ENCODE data around the gene B3GALNT2. TPM values are rescaled to one million over a fixed set of nuclear protein-coding genes. Genes with fewer than 3 reads are reported as not detected.

Gene B3GALNT2
- total RNA-seq, 2 experiments from 2014 or later: 10.6 to 10.7 TPM

GRCh38 chr1:235455823-235456222, 48.4 kb downstream of the B3GALNT2 start:
- no peak for DNase-seq
- H3K27ac Mint-ChIP-seq: no peak overlapping the region
- POLR2A ChIA-PET: no interaction called here
- peaks cover 4% of the 10 kb centered on the region for H3K36me3 Mint-ChIP-seq
- no peaks in the 10 kb centered on the region for H3K9me3 Mint-ChIP-seq
- no peaks in the 10 kb centered on the region for H3K27me3 Mint-ChIP-seq
- H3K4me1 Mint-ChIP-seq: no peaks in the 10 kb centered on the region
- no peak for ATAC-seq (ENCODE audit: low read depth)
- H3K4me3 Mint-ChIP-seq: no peak overlapping the region

GRCh38 chr1:235455097-235455496, 49.2 kb downstream of the B3GALNT2 start:
- H3K27ac Mint-ChIP-seq: no peak overlapping the region
- no peaks in the 10 kb centered on the region for H3K9me3 Mint-ChIP-seq
- no peaks in the 10 kb centered on the region for H3K27me3 Mint-ChIP-seq
- H3K36me3 Mint-ChIP-seq: peaks cover 8% of the 10 kb centered on the region
- ATAC-seq (ENCODE audit: low read depth): no peak
- POLR2A ChIA-PET: no interaction called here
- H3K4me1 Mint-ChIP-seq: peaks cover 2% of the 10 kb centered on the region
- no peak for DNase-seq
- no peak overlapping the region for H3K4me3 Mint-ChIP-seq

GRCh38 chr1:235454021-235454420, 50.2 kb downstream of the B3GALNT2 start:
- no peaks in the 10 kb centered on the region for H3K27me3 Mint-ChIP-seq
- DNase-seq (no peak), ATAC-seq (ENCODE audit: low read depth) (no peak)
- no peak overlapping the region for H3K4me3 Mint-ChIP-seq
- peaks cover 9% of the 10 kb centered on the region for H3K36me3 Mint-ChIP-seq
- H3K9me3 Mint-ChIP-seq: no peaks in the 10 kb centered on the region
- POLR2A ChIA-PET: no interaction called here
- no peak overlapping the region for H3K27ac Mint-ChIP-seq
- H3K4me1 Mint-ChIP-seq: peaks cover 2% of the 10 kb centered on the region

- peaks cover 2% of the 10 kb centered on the region for H3K4me1 Mint-ChIP-seq
- H3K9me3 Mint-ChIP-seq: no peaks in the 10 kb centered on the region
- no peaks in the 10 kb centered on the region for H3K27me3 Mint-ChIP-seq
- DNase-seq (no peak), ATAC-seq (ENCODE audit: low read depth) (no peak)
- no peak overlapping the region for H3K27ac Mint-ChIP-seq
- POLR2A ChIA-PET: no interaction called here
- peaks cover 9% of the 10 kb centered on the region for H3K36me3 Mint-ChIP-seq
- no peak overlapping the region for H3K4me3 Mint-ChIP-seq
Measured at GRCh38 chr1:235450886-235451483, 53.3 kb downstream of the B3GALNT2 start.

- Mint-ChIP-seq H3K27ac (peak overlapping the region; percentile 12), H3K36me3 (peaks cover 9% of the 10 kb centered on the region), H3K4me1 (peaks cover 2% of the 10 kb centered on the region), H3K4me3 (no peak overlapping the region), H3K9me3 (no peaks in the 10 kb centered on the region), H3K27me3 (no peaks in the 10 kb centered on the region)
- ATAC-seq (ENCODE audit: low read depth): no peak
- POLR2A ChIA-PET: no interaction called here
- no peak for DNase-seq
Measured at GRCh38 chr1:235450433-235450832, 53.8 kb downstream of the B3GALNT2 start.

- POLR2A ChIA-PET: interaction anchor here (0.6 kb wide), 1 partner anchor 475 kb away, joined by 3 read pairs; no protein-coding TSS in a partner anchor
- ATAC-seq (ENCODE audit: low read depth): no peak
- Mint-ChIP-seq H3K36me3 (peaks cover 13% of the 10 kb centered on the region), H3K27ac (no peak overlapping the region), H3K4me3 (no peak overlapping the region), H3K27me3 (no peaks in the 10 kb centered on the region), H3K9me3 (no peaks in the 10 kb centered on the region), H3K4me1 (peaks cover 2% of the 10 kb centered on the region)
- no peak for DNase-seq
Measured at GRCh38 chr1:235448616-235449015, 55.6 kb downstream of the B3GALNT2 start.

GRCh38 chr1:235442788-235443429, 61.3 kb downstream of the B3GALNT2 start:
- no peaks in the 10 kb centered on the region for H3K4me1 Mint-ChIP-seq
- no peak overlapping the region for H3K27ac Mint-ChIP-seq
- POLR2A ChIA-PET: no interaction called here
- no peak overlapping the region for H3K4me3 Mint-ChIP-seq
- H3K27me3 Mint-ChIP-seq: no peaks in the 10 kb centered on the region
- no peaks in the 10 kb centered on the region for H3K9me3 Mint-ChIP-seq
- ATAC-seq (ENCODE audit: low read depth): no peak
- peaks cover 10% of the 10 kb centered on the region for H3K36me3 Mint-ChIP-seq
- DNase-seq: no peak

- H3K4me1 Mint-ChIP-seq: no peaks in the 10 kb centered on the region
- POLR2A ChIA-PET: interaction anchor here (0.6 kb wide), 1 partner anchor 335 kb away, joined by 4 read pairs; no protein-coding TSS in a partner anchor
- H3K9me3 Mint-ChIP-seq: no peaks in the 10 kb centered on the region
- no peak overlapping the region for H3K4me3 Mint-ChIP-seq
- DNase-seq (no peak), ATAC-seq (ENCODE audit: low read depth) (no peak)
- H3K27me3 Mint-ChIP-seq: no peaks in the 10 kb centered on the region
- no peak overlapping the region for H3K27ac Mint-ChIP-seq
- peaks cover 13% of the 10 kb centered on the region for H3K36me3 Mint-ChIP-seq
Measured at GRCh38 chr1:235441159-235441685, 63.0 kb downstream of the B3GALNT2 start.

- Mint-ChIP-seq H3K4me3 (no peak overlapping the region), H3K27me3 (no peaks in the 10 kb centered on the region), H3K9me3 (no peaks in the 10 kb centered on the region), H3K36me3 (peaks cover 12% of the 10 kb centered on the region), H3K4me1 (no peaks in the 10 kb centered on the region), H3K27ac (no peak overlapping the region)
- POLR2A ChIA-PET: no interaction called here
- ATAC-seq (ENCODE audit: low read depth) (no peak), DNase-seq (no peak)
Measured at GRCh38 chr1:235434001-235434400, 70.3 kb downstream of the B3GALNT2 start.

- DNase-seq: no peak
- H3K27me3 Mint-ChIP-seq: no peaks in the 10 kb centered on the region
- H3K9me3 Mint-ChIP-seq: no peaks in the 10 kb centered on the region
- ATAC-seq (ENCODE audit: low read depth): no peak
- H3K27ac Mint-ChIP-seq: no peak overlapping the region
- H3K4me1 Mint-ChIP-seq: peaks cover 2% of the 10 kb centered on the region
- H3K4me3 Mint-ChIP-seq: no peak overlapping the region
- peaks cover 4% of the 10 kb centered on the region for H3K36me3 Mint-ChIP-seq
- POLR2A ChIA-PET: no interaction called here
Measured at GRCh38 chr1:235430991-235431390, 73.3 kb downstream of the B3GALNT2 start.

- no peak for ATAC-seq (ENCODE audit: low read depth)
- Mint-ChIP-seq H3K4me1 (peaks cover 2% of the 10 kb centered on the region), H3K36me3 (peaks cover 4% of the 10 kb centered on the region), H3K27me3 (no peaks in the 10 kb centered on the region), H3K27ac (no peak overlapping the region), H3K4me3 (no peak overlapping the region), H3K9me3 (no peaks in the 10 kb centered on the region)
- POLR2A ChIA-PET: no interaction called here
- DNase-seq: no peak
Measured at GRCh38 chr1:235429143-235429542, 75.1 kb downstream of the B3GALNT2 start.

GRCh38 chr1:235427447-235427846, 76.8 kb downstream of the B3GALNT2 start:
- Mint-ChIP-seq H3K36me3 (peaks cover 2% of the 10 kb centered on the region), H3K4me1 (peaks cover 18% of the 10 kb centered on the region), H3K9me3 (no peaks in the 10 kb centered on the region), H3K27me3 (no peaks in the 10 kb centered on the region), H3K4me3 (no peak overlapping the region), H3K27ac (no peak overlapping the region)
- ATAC-seq (ENCODE audit: low read depth) (no peak), DNase-seq (no peak)
- POLR2A ChIA-PET: no interaction called here

- DNase-seq (no peak), ATAC-seq (ENCODE audit: low read depth) (no peak)
- H3K27me3 Mint-ChIP-seq: no peaks in the 10 kb centered on the region
- H3K36me3 Mint-ChIP-seq: peaks cover 2% of the 10 kb centered on the region
- H3K9me3 Mint-ChIP-seq: no peaks in the 10 kb centered on the region
- no peak overlapping the region for H3K4me3 Mint-ChIP-seq
- POLR2A ChIA-PET: no interaction called here
- peaks cover 22% of the 10 kb centered on the region for H3K4me1 Mint-ChIP-seq
- H3K27ac Mint-ChIP-seq: no peak overlapping the region
Measured at GRCh38 chr1:235426680-235427079, 77.6 kb downstream of the B3GALNT2 start.

- ATAC-seq (ENCODE audit: low read depth): no peak
- Mint-ChIP-seq H3K4me1 (peaks cover 23% of the 10 kb centered on the region), H3K36me3 (peaks cover 3% of the 10 kb centered on the region), H3K9me3 (no peaks in the 10 kb centered on the region), H3K27ac (no peak overlapping the region), H3K4me3 (no peak overlapping the region), H3K27me3 (no peaks in the 10 kb centered on the region)
- no peak for DNase-seq
- POLR2A ChIA-PET: no interaction called here
Measured at GRCh38 chr1:235426143-235426542, 78.1 kb downstream of the B3GALNT2 start.
